8988T (cell line): ENCODE data around the gene PRAMEF10.
"Not testable (repeated sequence)": the region's sequence is repeated elsewhere in the genome, so short reads cannot be mapped to it uniquely, and the experiment has no call there.

Experiments
- DNase-seq: peaks from one replicate; pipeline ENCODE4 v3.0.0; 2011

PRAMEF10 gene, protein sequence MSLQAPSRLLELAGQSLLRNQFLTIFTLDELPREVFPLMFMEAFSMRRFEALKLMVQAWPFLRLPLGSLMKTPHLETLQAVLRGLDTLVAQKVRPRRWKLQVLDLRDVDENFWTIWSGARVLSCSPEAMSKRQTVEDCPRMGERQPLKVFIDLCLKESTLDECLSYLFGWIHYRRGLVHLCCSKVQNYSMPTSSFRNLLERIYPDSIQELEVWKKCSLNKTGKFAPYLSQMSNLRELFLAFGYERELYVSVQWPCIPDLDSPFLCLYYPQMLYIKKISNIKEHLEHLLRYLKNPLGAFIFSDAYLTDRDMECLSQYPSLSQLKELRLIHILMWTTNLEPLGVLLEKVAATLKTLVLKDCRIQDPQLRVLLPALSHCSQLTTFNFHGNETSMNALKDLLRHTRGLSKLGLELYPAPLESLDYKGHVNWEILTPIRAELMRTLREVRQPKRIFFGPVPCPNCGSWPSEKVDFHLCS

DNA sequence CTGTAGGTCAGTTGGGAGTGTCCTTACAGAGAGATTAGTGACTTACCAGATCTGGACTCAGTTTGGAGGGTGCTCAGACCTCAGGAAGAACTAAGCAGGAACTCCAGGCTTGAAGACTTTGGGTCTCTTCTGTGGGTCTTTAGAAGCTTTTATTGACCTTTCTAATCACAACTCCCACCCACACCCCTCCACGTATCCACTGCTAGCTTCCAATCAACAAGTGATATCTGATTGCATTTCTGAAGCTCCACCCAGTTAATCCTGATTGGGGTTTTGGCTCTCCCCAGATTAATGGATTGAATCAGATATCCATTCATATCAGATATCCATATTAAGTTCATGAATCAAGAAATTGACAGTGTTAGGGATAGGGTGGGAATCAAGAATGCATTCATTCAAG lies at the start of gene PRAMEF10:
TSS of gene PRAMEF10 (minus strand) at position 101 of the 400 bp plus-strand sequence. CDS start 2,423 bp downstream, outside the sequence.
- not testable (repeated sequence) for DNase-seq

DNA sequence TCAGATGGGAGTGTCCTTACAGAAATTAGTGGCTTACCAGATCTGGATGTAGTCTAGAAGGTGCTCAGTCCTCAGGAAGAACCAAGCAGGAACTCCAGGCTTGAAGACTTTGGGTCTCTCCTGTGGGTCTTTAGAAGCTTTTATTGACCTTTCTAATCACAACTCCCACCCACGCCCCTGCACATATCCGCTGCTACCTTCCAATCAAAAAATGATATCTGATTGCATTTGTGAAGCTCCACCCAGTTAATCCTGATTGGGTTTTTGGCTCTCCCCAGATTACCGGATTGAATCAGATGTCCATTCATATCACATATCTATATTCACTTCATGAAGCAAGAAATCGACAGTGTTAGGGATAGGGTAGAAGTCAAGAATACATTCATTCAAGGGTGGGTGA lies 49.4 kb upstream of the PRAMEF10 start, which contains the start of gene PRAMEF6:
TSS of gene PRAMEF6 (minus strand) at position 101 of the 400 bp plus-strand sequence. CDS start 5,062 bp downstream, outside the sequence.
- DNase-seq = not testable (repeated sequence)

DNA sequence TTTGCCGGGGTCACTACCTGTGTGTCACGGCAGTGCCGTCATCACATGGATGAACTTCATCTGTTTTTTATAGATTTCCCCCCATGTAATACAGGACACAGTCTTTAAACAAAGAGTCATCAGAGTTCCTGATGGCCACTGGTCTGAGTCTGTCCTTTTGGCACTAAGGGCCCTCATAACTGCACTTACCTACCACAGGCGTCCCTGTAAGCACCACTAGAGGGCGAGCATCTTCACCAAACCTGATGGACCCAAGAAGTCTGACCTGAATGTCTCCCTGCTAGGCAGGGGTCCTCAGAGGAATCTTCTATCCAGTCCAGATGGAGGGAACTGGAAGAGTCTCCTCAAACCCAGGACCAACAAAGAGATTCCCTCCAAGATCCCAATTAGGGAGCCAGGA lies 26.3 kb upstream of the PRAMEF10 start:
- DNase-seq = not testable (repeated sequence)

DNA sequence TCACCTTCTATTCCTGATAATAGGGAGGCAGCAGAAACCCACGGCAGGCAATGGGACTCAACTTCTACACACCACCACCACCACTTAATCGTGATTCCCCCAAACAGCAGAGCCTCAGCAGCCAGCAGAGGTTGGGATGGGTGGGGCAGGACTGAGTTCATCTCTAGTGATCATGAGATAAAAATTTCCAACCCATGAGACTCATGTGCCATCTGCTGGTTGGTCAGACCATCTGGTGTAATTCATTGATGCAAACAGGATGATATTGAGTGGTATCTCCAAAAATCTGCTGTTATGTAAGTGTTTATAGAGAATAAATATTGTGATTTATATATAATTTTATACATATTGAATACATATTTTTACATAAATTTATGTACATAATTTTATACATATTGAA lies 23.7 kb upstream of the PRAMEF10 start:
- not testable (repeated sequence) for DNase-seq

DNA sequence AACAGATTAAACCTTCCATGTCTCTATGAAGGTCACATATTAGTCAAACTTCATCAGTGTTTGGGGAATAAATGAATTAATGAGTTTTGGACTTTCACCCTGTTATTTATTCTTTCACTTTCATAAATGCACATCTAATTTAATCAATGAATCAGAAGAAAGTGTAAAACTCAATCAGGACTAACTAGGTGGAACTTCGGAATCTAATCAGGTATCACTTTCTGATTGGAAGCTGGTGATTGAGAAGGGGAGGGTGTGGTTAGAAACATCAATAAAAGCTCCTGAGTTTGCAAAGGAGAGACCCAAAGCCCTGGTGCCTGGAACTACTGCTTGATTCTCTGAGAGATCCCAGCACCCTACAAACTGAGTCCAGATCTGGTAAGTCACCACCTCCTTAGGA lies 18.2 kb upstream of the PRAMEF10 start, which contains the start of gene PRAMEF7:
TSS of gene PRAMEF7 (plus strand) at position 301 of the 400 bp plus-strand sequence. CDS start 1,083 bp downstream, outside the sequence.
- DNase-seq = not testable (repeated sequence)

DNA sequence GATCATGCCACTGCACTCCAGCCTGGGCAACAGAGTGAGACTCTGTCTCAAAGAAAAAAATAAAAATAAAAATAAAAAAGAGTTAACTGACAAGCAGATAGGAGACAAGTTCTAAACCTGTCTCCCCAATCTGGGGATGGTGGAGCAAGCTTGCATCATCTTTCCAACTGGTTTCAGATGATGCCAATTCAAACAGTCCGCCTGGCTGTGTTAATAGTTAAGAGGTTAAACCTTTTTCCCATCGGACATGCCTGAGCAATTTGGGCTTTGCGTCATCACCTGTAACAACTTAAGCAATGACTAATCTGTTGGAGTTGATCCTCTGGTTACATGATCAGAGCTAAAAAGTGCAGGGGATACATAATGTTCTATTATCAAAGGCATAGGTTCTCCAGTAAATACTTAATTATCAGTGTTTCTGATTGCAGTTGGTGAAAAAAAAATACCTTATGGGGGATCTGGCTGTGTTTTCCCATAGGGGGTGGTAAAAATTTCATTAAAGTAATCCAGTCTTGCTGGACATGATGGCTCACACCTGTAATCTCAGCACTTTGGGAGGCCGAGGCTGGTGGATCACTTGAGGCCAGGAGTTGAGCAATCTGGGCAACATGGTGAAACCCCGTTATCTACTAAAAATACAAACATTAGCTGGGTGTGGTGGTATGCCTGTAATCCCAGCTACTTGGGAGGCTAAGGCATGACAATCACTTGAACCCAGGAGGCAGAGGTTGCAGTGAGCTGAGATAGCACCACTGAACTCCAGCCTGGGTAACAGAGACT lies 5.9 kb upstream of the PRAMEF10 start:
- not testable (repeated sequence) for DNase-seq

DNA sequence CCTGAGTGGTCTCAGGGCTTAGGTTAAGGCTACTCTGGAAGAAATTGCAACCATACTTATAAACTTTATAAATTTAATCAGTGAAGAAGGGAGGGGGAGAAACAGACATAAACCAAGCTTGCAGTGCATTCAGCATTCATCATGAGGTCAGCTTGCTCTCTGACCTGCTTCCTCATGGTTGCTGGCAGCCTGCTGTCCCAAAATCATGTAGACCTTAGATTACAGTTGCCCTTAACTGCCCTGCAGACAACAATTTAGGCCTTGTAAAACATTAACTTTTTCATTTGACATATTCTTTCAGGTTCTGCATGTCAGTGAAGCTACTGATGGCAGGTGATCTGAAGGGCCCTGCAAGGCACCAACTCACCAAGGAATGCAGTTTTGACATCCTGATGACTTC lies 1.1 kb upstream of the PRAMEF10 start:
- not testable (repeated sequence) for DNase-seq

DNA sequence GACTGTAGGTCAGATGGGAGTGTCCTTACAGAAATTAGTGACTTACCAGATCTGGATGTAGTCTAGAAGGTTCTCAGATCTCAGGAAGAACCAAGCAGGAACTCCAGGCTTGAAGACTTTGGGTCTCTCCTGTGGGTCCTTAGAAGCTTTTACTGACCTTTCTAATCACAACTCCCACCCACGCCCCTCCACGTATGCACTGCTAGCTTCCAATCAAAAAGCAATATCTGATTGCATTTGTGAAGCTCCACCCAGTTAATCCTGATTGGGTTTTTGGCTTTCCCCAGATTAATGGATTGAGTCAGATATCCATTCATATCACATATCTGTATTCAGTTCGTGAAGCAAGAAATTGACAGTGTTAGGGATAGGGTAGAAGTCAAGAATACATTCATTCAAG lies 12.0 kb downstream of the PRAMEF10 start, which contains the start of gene PRAMEF4:
TSS of gene PRAMEF4 (minus strand) at position 101 of the 400 bp plus-strand sequence. CDS start 2,807 bp downstream, outside the sequence.
- DNase-seq = not testable (repeated sequence)

DNA sequence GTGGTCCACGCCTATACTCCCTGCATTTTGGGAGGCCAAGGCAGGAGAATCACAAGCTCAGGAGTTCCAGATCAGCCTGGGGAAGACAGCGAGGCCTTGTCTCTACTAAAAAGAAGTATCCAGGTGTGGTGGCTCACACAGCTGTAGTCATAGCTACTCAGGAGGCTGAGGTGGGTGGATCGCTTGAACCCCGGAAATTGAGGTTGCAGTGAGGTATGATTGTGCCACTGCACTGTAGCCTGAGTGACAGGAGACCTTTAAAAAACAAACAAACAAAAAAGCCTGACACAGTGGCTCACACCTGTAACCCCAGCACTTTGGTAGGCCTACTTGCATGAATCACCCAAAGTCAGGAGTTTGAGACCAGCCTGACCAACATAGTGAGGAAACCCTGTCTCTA lies 19.6 kb downstream of the PRAMEF10 start:
- not testable (repeated sequence) for DNase-seq

DNA sequence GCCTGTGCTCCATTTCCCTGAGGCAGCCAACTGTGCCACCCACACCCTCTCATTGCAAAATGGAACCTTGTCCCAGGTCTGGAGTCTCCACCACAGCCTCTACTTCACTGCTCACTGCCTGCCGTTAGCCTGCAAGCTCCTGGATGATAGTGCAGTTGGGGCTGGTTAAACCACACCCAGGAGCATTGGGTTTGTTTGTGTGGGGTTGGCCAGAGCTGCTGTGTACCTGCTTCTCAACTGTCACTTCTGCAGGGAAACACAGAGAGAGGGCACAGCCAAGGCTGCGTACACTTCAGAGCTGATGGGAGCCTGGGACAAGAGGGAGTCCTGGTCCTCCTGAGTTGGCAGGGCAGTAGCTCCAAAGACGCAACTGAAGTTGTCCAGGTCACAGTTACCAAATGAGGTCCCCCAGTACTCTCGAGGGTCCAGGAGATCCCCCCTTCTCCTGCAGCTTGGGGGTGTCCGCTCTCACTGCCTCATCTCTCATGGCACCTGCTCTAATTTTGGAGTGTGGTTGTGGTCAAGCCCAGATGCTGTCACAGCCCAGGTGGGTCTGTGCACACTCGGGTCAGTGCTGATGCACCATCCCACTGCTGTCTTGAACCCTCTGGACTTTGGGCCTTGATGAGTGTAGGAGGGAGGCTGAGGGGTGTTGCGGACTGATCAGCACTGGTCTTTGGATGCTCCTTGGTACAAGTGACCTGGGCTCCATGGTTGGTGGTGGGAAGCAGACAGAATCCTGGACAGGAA lies 34.8 kb downstream of the PRAMEF10 start:
- not testable (repeated sequence) for DNase-seq

DNA sequence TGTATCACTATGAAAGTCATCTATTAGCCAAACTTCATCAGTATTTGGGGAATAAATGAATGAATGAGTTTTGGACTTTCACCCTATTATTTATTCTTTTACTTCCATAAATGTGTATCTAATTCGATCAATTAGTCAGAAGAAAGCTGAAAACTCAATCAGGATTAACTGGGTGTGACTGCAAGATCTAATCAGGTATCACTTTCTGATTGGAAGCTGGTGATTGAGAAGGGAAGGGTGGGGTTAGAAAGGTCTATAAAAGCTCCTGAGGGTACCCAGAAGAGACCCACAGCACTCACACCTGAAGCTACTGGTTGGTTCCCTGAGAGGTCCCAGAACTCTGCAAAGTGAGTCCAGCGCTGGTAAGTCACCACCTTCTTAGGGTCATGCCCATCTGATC lies 41.3 kb downstream of the PRAMEF10 start, which contains the start of gene PRAMEF2:
TSS of gene PRAMEF2 (plus strand) at position 301 of the 400 bp plus-strand sequence. CDS start 1,924 bp downstream, outside the sequence.
- DNase-seq = not testable (repeated sequence)

DNA sequence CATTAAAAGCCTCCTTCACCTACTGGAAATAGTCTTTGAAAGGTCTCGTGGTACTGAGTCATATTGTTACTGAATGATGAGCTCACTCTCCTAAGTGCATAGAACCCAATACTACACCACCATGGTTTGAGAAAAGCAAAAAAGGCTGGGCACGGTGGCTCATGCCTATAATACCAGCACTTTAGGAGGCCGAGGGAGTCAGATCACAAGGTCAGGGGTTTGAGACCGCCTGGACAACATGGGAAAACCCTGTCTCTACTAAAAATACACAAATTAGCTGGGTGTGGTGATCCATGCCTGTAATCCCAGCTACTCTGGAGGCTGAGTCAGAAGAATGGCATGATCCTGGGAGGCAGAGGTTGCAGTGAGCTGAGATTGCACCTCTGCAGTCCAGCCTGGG lies 46.3 kb downstream of the PRAMEF10 start:
- no peak for DNase-seq

DNA sequence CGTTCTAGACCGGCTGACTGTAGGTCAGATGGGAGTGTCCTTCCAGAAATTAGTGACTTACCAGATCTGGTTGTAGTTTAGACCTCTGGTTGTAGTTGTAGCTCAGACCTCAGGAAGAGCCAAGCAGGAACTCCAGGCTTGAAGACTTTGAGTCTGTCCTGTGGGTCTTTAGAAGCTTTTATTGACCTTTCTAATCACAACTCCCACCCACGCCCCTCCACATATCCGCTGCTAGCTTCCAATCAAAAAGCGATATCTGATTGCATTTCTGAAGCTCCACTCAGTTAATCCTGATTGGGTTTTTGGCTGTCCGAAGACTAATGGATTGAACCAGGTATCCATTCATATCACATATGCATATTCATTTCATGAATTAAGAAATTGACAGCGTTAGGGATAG lies 49.5 kb downstream of the PRAMEF10 start, which contains the start of gene HNRNPCL1:
TSS of gene HNRNPCL1 (minus strand) at position 101 of the 400 bp plus-strand sequence. CDS start 431 bp downstream, outside the sequence.
- DNase-seq = not testable (repeated sequence)
